ENCODE data around the gene SHMT2. TPM values are rescaled to one million over a fixed set of nuclear protein-coding genes. Genes with fewer than 3 reads are reported as not detected.

Gene SHMT2
- total and polyA plus RNA-seq, 2 of the 13 experiments (the other 11 are each of a cell fraction or from before 2014, with no cell fraction given), result 181 to 393 TPM

GRCh38 chr12:57216921-57217879 is 12.3 kb upstream of the SHMT2 start (continued):
- TF ChIP-seq KDM3A (CRISPR knock-in tag; IDR thresholded peaks at IDR 0.05; ENCODE audit: low read depth), result no peak
- TF ChIP-seq ZNF790 (CRISPR knock-in tag; IDR thresholded peaks at IDR 0.05; ENCODE audit: borderline replicate concordance), result no peak
- no peak for TF ChIP-seq TP53 (CRISPR knock-in tag; conservative IDR thresholded peaks at IDR 0.05)
- TF ChIP-seq ZNF687 (CRISPR knock-in tag; IDR thresholded peaks at IDR 0.05), result peak; percentile 6
- TF ChIP-seq ZNF567 (CRISPR knock-in tag; IDR thresholded peaks at IDR 0.05; ENCODE audit: borderline replicate concordance), result no peak
- no peak for TF ChIP-seq ZNF383 (CRISPR knock-in tag; IDR thresholded peaks at IDR 0.05; ENCODE audit: borderline replicate concordance)
- TF ChIP-seq, protein P1, sequence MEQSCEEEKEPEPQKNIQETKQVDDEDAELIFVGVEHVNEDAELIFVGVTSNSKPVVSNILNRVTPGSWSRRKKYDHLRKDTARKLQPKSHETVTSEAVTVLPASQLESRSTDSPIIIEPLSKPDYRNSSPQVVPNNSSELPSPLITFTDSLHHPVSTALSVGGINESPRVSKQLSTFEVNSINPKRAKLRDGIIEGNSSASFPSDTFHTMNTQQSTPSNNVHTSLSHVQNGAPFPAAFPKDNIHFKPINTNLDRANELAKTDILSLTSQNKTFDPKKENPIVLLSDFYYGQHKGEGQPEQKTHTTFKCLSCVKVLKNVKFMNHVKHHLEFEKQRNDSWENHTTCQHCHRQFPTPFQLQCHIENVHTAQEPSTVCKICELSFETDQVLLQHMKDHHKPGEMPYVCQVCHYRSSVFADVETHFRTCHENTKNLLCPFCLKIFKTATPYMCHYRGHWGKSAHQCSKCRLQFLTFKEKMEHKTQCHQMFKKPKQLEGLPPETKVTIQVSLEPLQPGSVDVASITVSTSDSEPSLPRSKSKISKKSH (CRISPR knock-in tag; IDR thresholded peaks at IDR 0.05; ENCODE audit: borderline replicate concordance), result no peak
- no peak for TF ChIP-seq BRD4 (CRISPR knock-in tag; IDR thresholded peaks at IDR 0.05)
- no peak for TF ChIP-seq ZNF839 (CRISPR knock-in tag; IDR thresholded peaks at IDR 0.05; ENCODE audit: borderline replicate concordance)
- TF ChIP-seq, protein P2, sequence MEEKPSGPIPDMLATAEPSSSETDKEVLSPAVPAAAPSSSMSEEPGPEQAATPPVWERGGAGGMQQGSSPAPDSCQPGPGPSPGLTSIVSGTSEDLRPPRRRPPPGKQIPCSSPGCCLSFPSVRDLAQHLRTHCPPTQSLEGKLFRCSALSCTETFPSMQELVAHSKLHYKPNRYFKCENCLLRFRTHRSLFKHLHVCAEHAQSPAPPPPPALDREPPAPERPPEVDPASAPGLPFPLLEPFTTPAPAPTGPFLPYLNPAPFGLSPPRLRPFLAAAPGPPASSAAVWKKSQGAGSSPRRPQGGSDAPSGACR (CRISPR knock-in tag; IDR thresholded peaks at IDR 0.05), result no peak
- TF ChIP-seq SMARCE1 (IDR thresholded peaks at IDR 0.05; ENCODE audit: borderline replicate concordance), result no peak
- TF ChIP-seq ZNF563 (CRISPR knock-in tag; IDR thresholded peaks at IDR 0.05), result 0 out of 2 replicates have a peak, but pooled peaks have one; percentile 4
- no peak for TF ChIP-seq ATF7 (IDR thresholded peaks at IDR 0.05)
- TF ChIP-seq ATF7 (CRISPR knock-in tag; IDR thresholded peaks at IDR 0.05), result no peak
- TF ChIP-seq, protein P3, sequence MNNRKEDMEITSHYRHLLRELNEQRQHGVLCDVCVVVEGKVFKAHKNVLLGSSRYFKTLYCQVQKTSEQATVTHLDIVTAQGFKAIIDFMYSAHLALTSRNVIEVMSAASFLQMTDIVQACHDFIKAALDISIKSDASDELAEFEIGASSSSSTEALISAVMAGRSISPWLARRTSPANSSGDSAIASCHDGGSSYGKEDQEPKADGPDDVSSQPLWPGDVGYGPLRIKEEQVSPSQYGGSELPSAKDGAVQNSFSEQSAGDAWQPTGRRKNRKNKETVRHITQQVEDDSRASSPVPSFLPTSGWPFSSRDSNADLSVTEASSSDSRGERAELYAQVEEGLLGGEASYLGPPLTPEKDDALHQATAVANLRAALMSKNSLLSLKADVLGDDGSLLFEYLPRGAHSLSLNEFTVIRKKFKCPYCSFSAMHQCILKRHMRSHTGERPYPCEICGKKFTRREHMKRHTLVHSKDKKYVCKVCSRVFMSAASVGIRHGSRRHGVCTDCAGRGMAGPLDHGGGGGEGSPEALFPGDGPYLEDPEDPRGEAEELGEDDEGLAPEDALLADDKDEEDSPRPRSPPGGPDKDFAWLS (CRISPR knock-in tag; IDR thresholded peaks at IDR 0.05; ENCODE audit: borderline replicate concordance), result no peak
- TF ChIP-seq ETS1 (CRISPR knock-in tag; IDR thresholded peaks at IDR 0.05), result no peak
- TF ChIP-seq ZNF253 (CRISPR knock-in tag; IDR thresholded peaks at IDR 0.05; ENCODE audit: borderline replicate concordance), result no peak
- no peak for TF ChIP-seq ZNF776 (CRISPR knock-in tag; IDR thresholded peaks at IDR 0.05)
- TF ChIP-seq KMT2B (CRISPR knock-in tag; IDR thresholded peaks at IDR 0.05), result no peak
- no peak for TF ChIP-seq ETV6 (CRISPR knock-in tag; conservative IDR thresholded peaks at IDR 0.05)

Data from HepG2 (cell line).